Naive thymus-derived CD8-positive, alpha-beta T cell (primary cell): ENCODE data around the gene TERF2IP. TPM values are rescaled to one million over a fixed set of nuclear protein-coding genes. Genes with fewer than 3 reads are reported as not detected.

ENCODE experiments used
- ATAC-seq, 2 donors: fragments of 150-1000 bp; cut with Tn5 transposase in 1 of 2; sonication (Bioruptor Pico), chemical (Tn5 transposase) in 1 of 2; 1 replicate in 1 of 2; 2 replicates in 1 of 2; pipeline ENCODE4 v1.10.0; 2021; ENCODE audit warnings: mild to moderate bottlenecking in 2 of 2, moderate library complexity in 2 of 2
- POLR2A ChIA-PET: fragments of 350-600 bp; sonication (Branson Sonifier 250); formaldehyde crosslinking; loops from one replicate; lab custom pipeline; 2021; ENCODE audit warnings: antibody characterized with exemption; lab: Charles Lee
- DNase-seq, 10 donors: peaks; one replicate each; pipeline versions ENCODE4 v3.0.0 to v3.0.0-alpha.2; 2020 to 2022
- H3K27ac Mint-ChIP-seq, 10 donors: one replicate each; pipeline ENCODE4 v1.8.0; 2020 to 2022; ENCODE audit warnings: mild to moderate bottlenecking in 10 of 10, mixed read lengths in 10 of 10, moderate library complexity in 4 of 10, inconsistent platforms in 1 of 10
- H3K27me3 Mint-ChIP-seq, 5 donors: one replicate each; pipeline ENCODE4 v1.8.0; 2021 to 2022; ENCODE audit warnings: mixed read lengths in 5 of 5
- H3K36me3 Mint-ChIP-seq, 3 donors: one replicate each; pipeline ENCODE4 v1.8.0; 2020 to 2022; ENCODE audit warnings: mixed read lengths in 3 of 3, mild to moderate bottlenecking in 2 of 3, inconsistent platforms in 1 of 3
- H3K4me1 Mint-ChIP-seq, 4 donors: one replicate each; pipeline ENCODE4 v1.8.0; 2021 to 2022; ENCODE audit warnings: mixed read lengths in 4 of 4
- H3K4me3 Mint-ChIP-seq, 10 donors: one replicate each; pipeline ENCODE4 v1.8.0; 2020 to 2022; ENCODE audit warnings: mild to moderate bottlenecking in 10 of 10, mixed read lengths in 10 of 10, moderate library complexity in 6 of 10, inconsistent platforms in 1 of 10
- H3K9me3 Mint-ChIP-seq, 9 donors: one replicate each; pipeline ENCODE4 v1.8.0; 2020 to 2022; ENCODE audit warnings: mixed read lengths in 9 of 9, mild to moderate bottlenecking in 3 of 9, inconsistent platforms in 1 of 9, moderate library complexity in 1 of 9
- polyA plus RNA-seq, 3 donors: library from polyadenylated mRNA; unstranded; fragments of 300-500 nt; fragmentation: Illumina TruSeq; gene quantifications; one replicate each; pipeline ENCODE4 v1.2.3, GENCODE V29; 2021
- total RNA-seq, 8 experiments: library from RNA in 2 of 8; stranded (reverse) in 2 of 8; gene quantifications; one replicate each; pipeline ENCODE4 v1.2.3 and lab custom pipeline; 2021 to 2026

TERF2IP gene
- total and polyA plus RNA-seq, 5 experiments from 2014 or later = 89.8 to 137 (median 96.4) TPM

DNA sequence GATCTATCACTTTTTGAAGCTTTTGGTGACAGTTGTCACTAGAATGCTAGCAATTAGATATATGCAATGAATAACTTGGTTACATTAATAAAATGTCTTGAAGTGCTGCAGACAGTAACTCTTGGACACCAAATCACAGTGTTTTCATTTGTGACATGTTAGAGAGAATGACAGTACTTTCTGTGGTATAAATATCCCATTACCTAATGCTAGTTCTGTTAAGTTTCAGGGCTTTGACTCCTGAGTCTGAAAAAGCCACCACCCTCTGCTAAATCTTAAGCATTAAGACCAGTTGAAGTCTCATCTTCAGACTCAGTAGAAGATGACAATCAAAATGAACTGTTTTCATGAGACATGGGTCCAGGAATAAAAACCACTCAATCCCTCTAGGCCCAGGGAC is 39.8 kb downstream of the TERF2IP start:
- H3K27ac Mint-ChIP-seq = peak overlapping the region in 1 of 10 donors; percentile 15
- POLR2A ChIA-PET = no interaction called here
- DNase-seq (no peak), ATAC-seq (no peak)
- no peaks in the 10 kb centered on the region for H3K4me1 Mint-ChIP-seq
- peaks cover 0 to 3% (median 2%) of the 10 kb centered on the region in 3 donors for H3K36me3 Mint-ChIP-seq
- H3K27me3 Mint-ChIP-seq = peaks cover 0 to 7% (median 0%) of the 10 kb centered on the region in 5 donors
- peaks cover 0 to 8% (median 0%) of the 10 kb centered on the region in 9 donors for H3K9me3 Mint-ChIP-seq
- no peak overlapping the region for H3K4me3 Mint-ChIP-seq

DNA sequence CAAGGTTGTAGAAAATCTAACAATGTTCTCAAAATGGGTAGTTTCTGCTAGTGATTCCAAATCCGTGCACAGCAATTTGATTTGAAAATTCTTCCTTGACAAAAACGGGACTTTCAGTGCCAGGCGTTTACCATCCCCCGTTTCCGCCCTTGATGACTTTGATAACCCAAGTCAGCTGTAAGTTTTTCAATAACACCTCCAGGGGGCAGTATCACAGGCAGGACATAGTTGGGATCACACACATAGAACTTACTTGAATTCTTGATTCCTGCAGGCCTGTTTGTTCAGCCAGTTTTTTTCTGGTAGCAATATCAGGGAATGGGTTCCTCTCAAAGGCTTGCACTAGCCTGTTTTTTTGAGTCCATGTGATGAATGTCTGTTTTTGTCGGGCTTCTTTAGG is 48.1 kb downstream of the TERF2IP start:
- no peak overlapping the region for H3K4me3 Mint-ChIP-seq
- no peaks in the 10 kb centered on the region for H3K27me3 Mint-ChIP-seq
- POLR2A ChIA-PET = no interaction called here
- no peaks in the 10 kb centered on the region for H3K36me3 Mint-ChIP-seq
- H3K27ac Mint-ChIP-seq = no peak overlapping the region
- ATAC-seq (no peak), DNase-seq (no peak)
- H3K9me3 Mint-ChIP-seq = no peaks in the 10 kb centered on the region
- H3K4me1 Mint-ChIP-seq = no peaks in the 10 kb centered on the region

DNA sequence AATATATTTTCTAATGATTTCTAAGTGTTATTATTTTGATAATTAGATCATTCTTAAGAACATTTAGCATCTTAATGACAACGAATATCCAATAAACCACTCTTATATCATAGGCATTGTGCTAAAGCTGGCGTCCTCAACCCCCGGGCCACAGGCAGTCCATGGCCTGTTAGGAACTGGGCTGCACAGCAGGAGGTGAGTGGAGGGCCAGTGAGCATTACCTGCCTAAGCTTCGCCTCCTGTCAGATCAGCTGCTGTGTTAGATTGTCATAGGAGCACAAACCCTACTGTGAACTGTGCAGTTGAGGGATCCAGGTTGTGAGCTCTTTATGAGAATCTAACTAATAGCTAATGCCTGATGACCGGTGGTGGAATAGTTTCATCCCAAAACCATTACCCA is 50.0 kb downstream of the TERF2IP start:
- Mint-ChIP-seq H3K9me3 (no peaks in the 10 kb centered on the region), H3K36me3 (no peaks in the 10 kb centered on the region), H3K27me3 (peaks cover 0 to 2% (median 0%) of the 10 kb centered on the region in 5 donors), H3K4me3 (no peak overlapping the region), H3K4me1 (no peaks in the 10 kb centered on the region), H3K27ac (no peak overlapping the region)
- POLR2A ChIA-PET = no interaction called here
- no peak for ATAC-seq
- no peak for DNase-seq

DNA sequence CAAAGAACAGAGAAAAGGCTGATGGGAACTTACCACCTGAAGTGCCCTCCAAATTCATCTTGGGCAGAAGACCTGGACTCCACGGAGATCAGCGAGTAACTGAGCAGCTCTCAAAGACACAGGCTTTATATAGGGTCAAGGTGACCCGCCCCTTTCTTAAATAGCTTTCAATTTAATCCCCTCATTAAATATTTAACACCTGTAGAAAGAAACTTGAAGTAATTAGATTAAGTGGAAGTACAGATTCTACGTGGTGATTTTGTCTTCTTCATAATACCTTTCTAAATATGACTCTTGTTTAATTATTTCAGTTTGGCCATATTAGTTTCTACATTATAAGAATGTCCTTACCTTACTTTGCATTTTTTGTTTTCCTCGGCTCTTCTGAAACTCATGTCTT is 53.8 kb downstream of the TERF2IP start, which contains the start of gene DUXB:
Gene DUXB (minus strand): TSS at position 101 of the 400 bp plus-strand sequence. CDS start 43 bp downstream, at position 58.
- no peak for ATAC-seq
- POLR2A ChIA-PET = no interaction called here
- Mint-ChIP-seq H3K4me3 (no peak within 1 kb of the TSS), H3K27me3 (peaks cover 0 to 5% (median 0%) of the 10 kb centered on the region in 5 donors), H3K27ac (no peak within 1 kb of the TSS), H3K9me3 (no peaks in the 10 kb centered on the region), H3K4me1 (peaks cover 0 to 2% (median 0%) of the 10 kb centered on the region in 4 donors), H3K36me3 (no peaks in the 10 kb centered on the region)
- no peak for DNase-seq

DNA sequence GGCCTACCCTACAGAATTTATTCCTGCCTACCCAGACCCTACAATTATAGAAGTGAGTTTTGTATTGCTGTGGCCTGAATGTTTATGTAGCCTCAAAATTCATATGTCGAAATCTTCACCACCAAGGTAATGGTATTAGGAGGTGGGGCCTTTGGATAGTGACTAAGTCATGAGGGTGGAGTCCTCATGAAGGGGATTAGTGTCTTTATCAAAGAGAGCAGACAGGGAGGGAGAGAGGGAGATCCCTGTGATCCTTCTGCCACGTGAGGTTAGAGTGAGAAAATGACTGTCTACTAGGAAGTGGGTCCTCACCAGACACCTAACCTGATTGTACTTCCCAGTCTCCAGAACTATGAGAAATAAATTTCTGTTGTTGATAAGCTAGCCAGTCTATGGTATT is 54.7 kb downstream of the TERF2IP start:
- POLR2A ChIA-PET = no interaction called here
- H3K27ac Mint-ChIP-seq = no peak overlapping the region
- no peak for ATAC-seq
- no peaks in the 10 kb centered on the region for H3K36me3 Mint-ChIP-seq
- peaks cover 0 to 2% (median 0%) of the 10 kb centered on the region in 4 donors for H3K4me1 Mint-ChIP-seq
- peaks cover 0 to 1% (median 0%) of the 10 kb centered on the region in 9 donors for H3K9me3 Mint-ChIP-seq
- H3K27me3 Mint-ChIP-seq = peaks cover 0 to 5% (median 0%) of the 10 kb centered on the region in 5 donors
- no peak overlapping the region for H3K4me3 Mint-ChIP-seq
- DNase-seq = no peak

DNA sequence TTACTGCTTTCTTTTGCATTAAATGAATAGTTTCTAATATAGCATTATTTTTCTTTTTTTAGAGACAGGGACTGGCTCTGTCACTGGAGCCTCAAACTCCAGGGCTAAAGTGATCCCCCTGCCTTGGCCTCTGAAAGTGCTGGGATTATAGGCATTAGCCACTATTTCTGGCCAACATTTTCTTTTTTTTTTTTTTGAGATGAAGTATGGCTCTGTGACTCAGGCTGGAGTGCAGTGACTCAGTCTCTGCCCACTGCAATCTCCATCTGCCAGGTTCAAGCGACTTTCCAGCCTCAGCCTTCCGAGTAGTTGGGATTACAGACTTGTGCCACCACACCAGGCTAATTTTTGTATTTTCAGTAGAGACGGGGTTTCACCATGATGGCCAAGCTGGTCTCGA is 55.7 kb downstream of the TERF2IP start:
- peaks cover 0 to 2% (median 0%) of the 10 kb centered on the region in 4 donors for H3K4me1 Mint-ChIP-seq
- no peaks in the 10 kb centered on the region for H3K36me3 Mint-ChIP-seq
- H3K27me3 Mint-ChIP-seq = peaks cover 0 to 5% (median 0%) of the 10 kb centered on the region in 5 donors
- ATAC-seq (no peak), DNase-seq (no peak)
- H3K27ac Mint-ChIP-seq = no peak overlapping the region
- peaks cover 0 to 3% (median 0%) of the 10 kb centered on the region in 9 donors for H3K9me3 Mint-ChIP-seq
- no peak overlapping the region for H3K4me3 Mint-ChIP-seq
- POLR2A ChIA-PET = no interaction called here

Other genes starting within 250 kb of the TERF2IP start
- gene CFDP1, start 214.3 kb upstream of the TERF2IP start, total RNA-seq = 10 to 100 TPM; 34.9 to 39.0 TPM
- gene CFDP1, start 214.3 kb upstream of the TERF2IP start, polyA plus RNA-seq = 10 to 100 TPM; 34.3 to 36.8 (median 34.5) TPM
- gene TMEM170A, start 183.1 kb upstream of the TERF2IP start, total RNA-seq = 10 to 100 TPM; 42.3 to 53.2 TPM
- 10 to 100 TPM; 32.8 to 45.1 (median 33.8) TPM for gene TMEM170A, start 183.1 kb upstream of the TERF2IP start, polyA plus RNA-seq
- gene CHST6, start 152.3 kb upstream of the TERF2IP start, total RNA-seq = not detected
- not detected for gene CHST6, start 152.3 kb upstream of the TERF2IP start, polyA plus RNA-seq
- gene CHST5, start 111.7 kb upstream of the TERF2IP start, total RNA-seq = not detected
- not detected for gene CHST5, start 111.7 kb upstream of the TERF2IP start, polyA plus RNA-seq
- gene TMEM231, start 91.5 kb upstream of the TERF2IP start, total RNA-seq = 1 to 10 TPM; 2.4 to 2.9 TPM
- 1 to 10 TPM in 1 of 3 donors, under 1 TPM in 2; 0.95 to 1.4 (median 0.99) TPM for gene TMEM231, start 91.5 kb upstream of the TERF2IP start, polyA plus RNA-seq
- gene GABARAPL2, start 81.4 kb upstream of the TERF2IP start, total RNA-seq = 10 to 100 TPM; 76.5 to 84.6 TPM
- gene GABARAPL2, start 81.4 kb upstream of the TERF2IP start, polyA plus RNA-seq = 100 to 1,000 TPM; 226 to 291 (median 250) TPM
- 10 to 100 TPM; 66.6 to 69.6 TPM for gene ADAT1, start 24.5 kb upstream of the TERF2IP start, total RNA-seq
- 10 to 100 TPM; 35.0 to 41.5 (median 39.8) TPM for gene ADAT1, start 24.5 kb upstream of the TERF2IP start, polyA plus RNA-seq
- gene KARS1, start 108 bp upstream of the TERF2IP start, total RNA-seq = 100 to 1,000 TPM; 140 to 142 TPM
- gene KARS1, start 108 bp upstream of the TERF2IP start, polyA plus RNA-seq = 100 to 1,000 TPM; 194 to 214 (median 209) TPM
- gene CPHXL2, start 29.2 kb downstream of the TERF2IP start, total RNA-seq = not detected
- not detected for gene CPHXL2, start 29.2 kb downstream of the TERF2IP start, polyA plus RNA-seq
- not detected for gene DUXB, start 53.7 kb downstream of the TERF2IP start, total RNA-seq
- gene DUXB, start 53.7 kb downstream of the TERF2IP start, polyA plus RNA-seq = not detected
- gene CPHXL, start 78.7 kb downstream of the TERF2IP start, total RNA-seq = not detected
- gene CPHXL, start 78.7 kb downstream of the TERF2IP start, polyA plus RNA-seq = not detected